ENCODE measurements around the gene CLCNKB. TPM values are rescaled to one million over a fixed set of nuclear protein-coding genes. Genes with fewer than 3 reads are reported as not detected.

Gene CLCNKB
- total and polyA plus RNA-seq, 7 donors: 0.04 to 0.71 (median 0.30) TPM; not detected in 3

- peak overlapping the region in 1 of 4 donors; percentile 30 for H3K27ac ChIP-seq
- 79 to 88% methylated on average over 14 of the region's 14 CpGs for WGBS, 2 donors
These were observed 32.7 kb downstream of the CLCNKB start for GRCh38 chr1:16076031-16076864.

DNA sequence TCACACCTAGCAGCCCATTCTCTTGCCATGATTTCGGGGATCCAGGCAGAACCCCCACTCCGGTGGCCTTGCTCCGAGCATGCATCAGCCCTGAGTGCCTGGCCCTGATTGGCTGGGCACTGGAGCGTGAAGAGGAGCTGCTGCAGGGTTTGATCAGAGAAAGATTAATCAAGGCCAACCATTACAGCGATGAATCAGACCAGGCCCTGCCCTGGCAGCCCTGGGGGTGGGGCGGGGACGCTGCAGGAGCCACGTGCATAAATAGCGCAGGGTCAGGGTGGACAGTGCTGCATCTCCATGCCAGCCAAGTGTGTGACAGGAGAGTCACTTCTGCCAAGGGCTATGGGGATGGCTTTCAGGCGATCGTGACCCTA, 33.3 kb downstream of the CLCNKB start:
- H3K36me3 ChIP-seq: no peaks in the 10 kb centered on the region
- DNase-seq: no peak
- no peak for TF ChIP-seq CTCF (IDR thresholded peaks at IDR 0.05)
- no peak for TF ChIP-seq POLR2AphosphoS5 (IDR thresholded peaks at IDR 0.05)
- no peak for TF ChIP-seq EP300 (IDR thresholded peaks at IDR 0.05)
- no peak for TF ChIP-seq POLR2A (IDR thresholded peaks at IDR 0.05)
- 71 to 87% methylated on average over 11 of the region's 11 CpGs for WGBS, 2 donors
- intact Hi-C loops (cut with DNase I): no loop called here
- no peaks in the 10 kb centered on the region for H3K9me3 ChIP-seq
- H3K27ac ChIP-seq: peak overlapping the region in 1 of 4 donors; percentile 30
- H3K4me1 ChIP-seq: peaks cover 0 to 39% (median 30%) of the 10 kb centered on the region in 4 donors
- no peak overlapping the region for H3K4me3 ChIP-seq
- H3K27me3 ChIP-seq: peaks cover 0 to 17% (median 8%) of the 10 kb centered on the region in 3 donors

More at GRCh38 chr1:16076031-16076864, 32.7 kb downstream of the CLCNKB start:
- Histone ChIP-seq H3K4me1 (peaks cover 0 to 39% (median 30%) of the 10 kb centered on the region in 4 donors), H3K36me3 (no peaks in the 10 kb centered on the region), H3K27me3 (peaks cover 0 to 17% (median 8%) of the 10 kb centered on the region in 3 donors), H3K9me3 (no peaks in the 10 kb centered on the region), H3K4me3 (no peak overlapping the region)
- TF ChIP-seq POLR2AphosphoS5 (IDR thresholded peaks at IDR 0.05): peak in 2 of 4 donors; percentile 24 to 48
- TF ChIP-seq EP300 (IDR thresholded peaks at IDR 0.05): no peak
- TF ChIP-seq CTCF (IDR thresholded peaks at IDR 0.05): no peak
- intact Hi-C loops (cut with DNase I): no loop called here
- DNase-seq: peak; percentile 82

GRCh38 chr1:16077406-16078245, 34.0 kb downstream of the CLCNKB start:
- TF ChIP-seq POLR2A (IDR thresholded peaks at IDR 0.05): no peak
- TF ChIP-seq EP300 (IDR thresholded peaks at IDR 0.05): no peak
- TF ChIP-seq POLR2AphosphoS5 (IDR thresholded peaks at IDR 0.05): no peak
- TF ChIP-seq CTCF (IDR thresholded peaks at IDR 0.05): no peak
- WGBS, 2 donors: 73 to 89% methylated on average over 12 of the region's 12 CpGs
- Histone ChIP-seq H3K4me3 (no peak overlapping the region), H3K4me1 (peaks cover 0 to 39% (median 30%) of the 10 kb centered on the region in 4 donors), H3K27ac (no peak overlapping the region), H3K9me3 (no peaks in the 10 kb centered on the region), H3K36me3 (no peaks in the 10 kb centered on the region), H3K27me3 (peaks cover 0 to 16% (median 7%) of the 10 kb centered on the region in 3 donors)
- DNase-seq: no peak
- intact Hi-C loops (cut with DNase I): loop anchor here (2.0 kb wide), 2 partner anchors 77 to 169 kb away; no protein-coding TSS in a partner anchor

DNA sequence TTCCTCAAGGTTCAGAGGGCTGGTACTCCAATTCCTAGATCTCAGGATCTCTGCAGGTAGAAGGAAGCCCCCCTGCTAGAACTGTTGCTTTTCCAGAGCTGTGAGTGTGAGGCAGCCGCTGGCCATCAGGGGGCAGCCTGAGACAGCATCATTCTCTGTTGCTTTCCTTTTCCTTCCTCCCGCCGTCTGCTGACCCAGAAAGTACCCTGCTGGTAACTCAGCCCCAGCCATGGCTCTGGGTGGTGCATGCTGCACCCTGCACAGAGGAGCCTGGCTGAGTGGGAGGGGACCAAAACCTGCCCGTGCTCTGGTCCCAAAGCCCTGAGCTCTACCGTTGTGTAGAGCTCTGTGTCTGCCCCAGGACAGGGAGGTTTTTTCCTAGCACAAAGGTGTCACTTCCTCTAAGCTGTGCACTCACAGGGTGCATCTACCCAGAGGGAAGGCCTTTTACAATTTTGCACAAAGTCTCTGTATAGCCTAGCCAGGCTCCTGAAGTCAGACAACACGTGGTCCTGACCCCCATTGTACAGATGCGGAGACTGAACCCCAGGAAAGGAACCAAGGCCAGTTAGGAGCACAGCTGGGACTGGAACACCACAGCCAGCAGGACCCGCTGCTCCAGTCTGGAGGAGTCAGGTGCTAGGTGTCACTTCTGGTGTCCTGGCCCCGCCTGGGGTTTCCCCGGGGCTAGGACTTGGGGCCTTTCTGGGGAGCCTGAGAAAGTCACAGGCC, 35.5 kb downstream of the CLCNKB start:
- peak; percentile 89 for DNase-seq
- H3K4me3 ChIP-seq: no peak overlapping the region
- H3K4me1 ChIP-seq: peaks cover 0 to 27% (median 18%) of the 10 kb centered on the region in 4 donors
- peaks cover 0 to 3% (median 0%) of the 10 kb centered on the region in 3 donors for H3K27me3 ChIP-seq
- TF ChIP-seq CTCF (IDR thresholded peaks at IDR 0.05): peak; percentile 81 to 97 (median 96)
- no peak for TF ChIP-seq EP300 (IDR thresholded peaks at IDR 0.05)
- H3K9me3 ChIP-seq: no peaks in the 10 kb centered on the region
- intact Hi-C loops (cut with DNase I): loop anchor here (1.0 to 2.0 kb wide), 3 partner anchors 76 to 168 kb away; no protein-coding TSS in a partner anchor
- no peak overlapping the region for H3K27ac ChIP-seq
- 25 to 35% methylated on average over 10 of the region's 10 CpGs for WGBS, 2 donors
- H3K36me3 ChIP-seq: no peaks in the 10 kb centered on the region

Data from sigmoid colon (tissue), 7 donors.